ENCODE data around the gene ATAT1. TPM values are rescaled to one million over a fixed set of nuclear protein-coding genes. Genes with fewer than 3 reads are reported as not detected.
A peak's percentile ranks its signal among the peaks of the same experiment; 100 is the strongest.

ATAT1 gene
- total RNA-seq, 1 experiment from 2014 or later: 30.0 TPM

GRCh38 chr6:30685157-30686008 lies 58.7 kb downstream of the ATAT1 start:
- no peaks in the 10 kb centered on the region for H3K9me3 Mint-ChIP-seq (ENCODE audit: low read depth, unreplicated experiment)
- H3K4me3 Mint-ChIP-seq (ENCODE audit: low read depth, unreplicated experiment): peak overlapping the region; percentile 78
- TF ChIP-seq, protein P1, sequence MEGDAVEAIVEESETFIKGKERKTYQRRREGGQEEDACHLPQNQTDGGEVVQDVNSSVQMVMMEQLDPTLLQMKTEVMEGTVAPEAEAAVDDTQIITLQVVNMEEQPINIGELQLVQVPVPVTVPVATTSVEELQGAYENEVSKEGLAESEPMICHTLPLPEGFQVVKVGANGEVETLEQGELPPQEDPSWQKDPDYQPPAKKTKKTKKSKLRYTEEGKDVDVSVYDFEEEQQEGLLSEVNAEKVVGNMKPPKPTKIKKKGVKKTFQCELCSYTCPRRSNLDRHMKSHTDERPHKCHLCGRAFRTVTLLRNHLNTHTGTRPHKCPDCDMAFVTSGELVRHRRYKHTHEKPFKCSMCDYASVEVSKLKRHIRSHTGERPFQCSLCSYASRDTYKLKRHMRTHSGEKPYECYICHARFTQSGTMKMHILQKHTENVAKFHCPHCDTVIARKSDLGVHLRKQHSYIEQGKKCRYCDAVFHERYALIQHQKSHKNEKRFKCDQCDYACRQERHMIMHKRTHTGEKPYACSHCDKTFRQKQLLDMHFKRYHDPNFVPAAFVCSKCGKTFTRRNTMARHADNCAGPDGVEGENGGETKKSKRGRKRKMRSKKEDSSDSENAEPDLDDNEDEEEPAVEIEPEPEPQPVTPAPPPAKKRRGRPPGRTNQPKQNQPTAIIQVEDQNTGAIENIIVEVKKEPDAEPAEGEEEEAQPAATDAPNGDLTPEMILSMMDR (IDR thresholded peaks at IDR 0.05; ENCODE audit: unreplicated experiment): no peak
- CTCF ChIA-PET: no interaction called here
- H3K36me3 Mint-ChIP-seq (ENCODE audit: insufficient read depth, unreplicated experiment): peaks cover 69% of the 10 kb centered on the region
- peaks cover 87% of the 10 kb centered on the region for H3K4me1 Mint-ChIP-seq (ENCODE audit: low read depth, unreplicated experiment)
- TSS peak; percentile 22 for BruUV-seq (replicated peaks)
- H3K27ac Mint-ChIP-seq (ENCODE audit: unreplicated experiment): peak overlapping the region; percentile 89
- no peaks in the 10 kb centered on the region for H3K27me3 Mint-ChIP-seq (ENCODE audit: unreplicated experiment)
- no peak for DNase-seq
- intact Hi-C loops (cut with micrococcal nuclease; ENCODE audit: unreplicated experiment): no loop called here

DNA sequence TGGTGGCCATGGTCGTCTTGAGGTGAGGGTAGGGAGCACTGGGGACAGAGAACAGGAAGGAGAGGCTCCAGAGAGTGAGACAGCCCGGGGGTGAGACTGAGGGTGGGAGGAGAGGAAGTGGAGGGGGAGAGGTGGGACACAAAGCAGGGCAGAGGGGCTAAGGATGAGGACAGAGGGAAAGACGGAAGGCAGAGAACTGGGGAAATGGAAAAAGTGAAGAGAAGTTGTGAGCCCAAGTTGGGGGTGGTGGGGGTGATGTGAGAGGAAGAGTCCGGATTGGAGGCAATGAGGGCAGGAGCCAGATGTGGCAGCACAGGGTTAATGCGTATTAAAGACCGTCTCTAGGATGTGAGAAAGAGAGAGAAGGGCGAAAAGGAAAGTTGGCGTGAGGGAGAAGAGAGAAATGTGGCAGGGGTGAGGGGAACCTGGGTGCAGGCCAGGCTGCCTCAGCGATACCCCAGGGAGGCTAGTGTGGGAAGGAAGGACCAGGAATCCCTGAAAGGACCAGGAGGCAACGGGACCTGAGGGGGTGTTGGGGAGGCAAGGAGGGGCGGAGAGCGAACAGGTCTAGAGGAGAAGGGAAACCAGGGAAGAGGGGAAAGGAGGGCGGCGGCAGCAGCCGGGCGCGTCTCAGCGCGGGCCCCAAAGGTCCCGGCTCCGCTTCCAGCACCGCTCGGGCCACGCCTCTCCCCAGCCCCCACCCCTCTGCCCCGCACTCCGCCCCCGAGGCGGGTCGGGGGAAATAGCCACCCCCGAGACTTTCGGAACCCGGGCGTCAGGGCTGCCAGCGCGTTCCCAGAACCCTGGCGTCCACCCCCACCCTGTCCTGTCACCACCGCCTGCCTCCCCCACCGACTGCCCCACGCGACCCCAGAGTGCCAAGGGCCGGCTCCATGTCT lies 59.6 kb downstream of the ATAT1 start, which contains the start of gene PPP1R18:
Gene PPP1R18 (minus strand): TSS at position 637 of the 899 bp plus-strand sequence. CDS start 627 bp downstream, at position 10.
- intact Hi-C loops (cut with micrococcal nuclease; ENCODE audit: unreplicated experiment): no loop called here
- TF ChIP-seq, protein P1 (IDR thresholded peaks at IDR 0.05; ENCODE audit: unreplicated experiment): no peak
- Mint-ChIP-seq H3K4me1 (ENCODE audit: low read depth, unreplicated experiment) (peaks cover 88% of the 10 kb centered on the region), H3K4me3 (ENCODE audit: low read depth, unreplicated experiment) (peak within 1 kb of the TSS; percentile 78), H3K9me3 (ENCODE audit: low read depth, unreplicated experiment) (no peaks in the 10 kb centered on the region), H3K27me3 (ENCODE audit: unreplicated experiment) (no peaks in the 10 kb centered on the region), H3K36me3 (ENCODE audit: insufficient read depth, unreplicated experiment) (peaks cover 70% of the 10 kb centered on the region), H3K27ac (ENCODE audit: unreplicated experiment) (peak within 1 kb of the TSS; percentile 89)
- no TSS peak for BruUV-seq (replicated peaks)
- DNase-seq: peak; percentile 63
- CTCF ChIA-PET: no interaction called here

- intact Hi-C loops (cut with micrococcal nuclease; ENCODE audit: unreplicated experiment): no loop called here
- Mint-ChIP-seq H3K27me3 (ENCODE audit: unreplicated experiment) (no peaks in the 10 kb centered on the region), H3K4me3 (ENCODE audit: low read depth, unreplicated experiment) (peak overlapping the region; percentile 78), H3K36me3 (ENCODE audit: insufficient read depth, unreplicated experiment) (peaks cover 69% of the 10 kb centered on the region), H3K4me1 (ENCODE audit: low read depth, unreplicated experiment) (peaks cover 88% of the 10 kb centered on the region), H3K9me3 (ENCODE audit: low read depth, unreplicated experiment) (no peaks in the 10 kb centered on the region), H3K27ac (ENCODE audit: unreplicated experiment) (peak overlapping the region; percentile 89)
- TF ChIP-seq, protein P1 (IDR thresholded peaks at IDR 0.05; ENCODE audit: unreplicated experiment): no peak
- no TSS peak for BruUV-seq (replicated peaks)
- CTCF ChIA-PET: interaction anchor here (1.0 to 2.8 kb wide), 3 partner anchors 8 to 35 kb away, joined by 3 to 7 read pairs (median 7); no protein-coding TSS in a partner anchor
- peak; percentile 88 for DNase-seq
These were observed 60.4 kb downstream of the ATAT1 start for GRCh38 chr6:30686908-30687658.

Measured in Calu3 (cell line).